HG03378 (cell line): ENCODE data around the gene DCAF6.
"Not testable (repeated sequence)": the region's sequence is repeated elsewhere in the genome, so short reads cannot be mapped to it uniquely, and the experiment has no call there.

Experiments used
- ATAC-seq: cut with Tn5 transposase; IDR thresholded peaks from one replicate; pipeline ENCODE4 v1.9.1; 2021; ENCODE audit warnings: mild to moderate bottlenecking, moderate library complexity; ENCODE audit not compliant: unreplicated experiment

DCAF6 gene

GRCh38 chr1:167936068-167936929 is at the start of gene DCAF6:
Gene DCAF6, plus strand, starts transcription at chr1:167936683. Its CDS starts 229 bp downstream, at chr1:167936912.
- peak; percentile 73 for ATAC-seq

- not testable (repeated sequence) for ATAC-seq
Observed at GRCh38 chr1:167887187-167887586, 49.3 kb upstream of the DCAF6 start.

GRCh38 chr1:167890400-167890799 is 46.1 kb upstream of the DCAF6 start:
- no peak for ATAC-seq

GRCh38 chr1:167893798-167894197 is 42.7 kb upstream of the DCAF6 start:
- ATAC-seq, result no peak

GRCh38 chr1:167898578-167899222 is 37.8 kb upstream of the DCAF6 start:
- no peak for ATAC-seq

- peak; percentile 88 for ATAC-seq
Observed at GRCh38 chr1:167899253-167899681, 37.2 kb upstream of the DCAF6 start.

- ATAC-seq, result no peak
Observed at GRCh38 chr1:167900907-167901306, 35.6 kb upstream of the DCAF6 start.

GRCh38 chr1:167904652-167905130 is 31.8 kb upstream of the DCAF6 start:
- no peak for ATAC-seq

GRCh38 chr1:167905182-167905581 is 31.3 kb upstream of the DCAF6 start:
- ATAC-seq, result no peak

- ATAC-seq, result no peak
Observed at GRCh38 chr1:167905671-167906070, 30.8 kb upstream of the DCAF6 start.

GRCh38 chr1:167909691-167910180 is 26.7 kb upstream of the DCAF6 start:
- ATAC-seq, result no peak

- no peak for ATAC-seq
Observed at GRCh38 chr1:167910530-167910929, 26.0 kb upstream of the DCAF6 start.

- no peak for ATAC-seq
Observed at GRCh38 chr1:167911413-167911812, 25.1 kb upstream of the DCAF6 start.

- no peak for ATAC-seq
Observed at GRCh38 chr1:167912294-167912693, 24.2 kb upstream of the DCAF6 start.

- no peak for ATAC-seq
Observed at GRCh38 chr1:167913895-167914496, 22.5 kb upstream of the DCAF6 start, which contains the start of gene ADCY10. Gene ADCY10, minus strand, starts transcription at chr1:167914134. Its CDS starts 8,994 bp downstream, at chr1:167905140.

- ATAC-seq, result no peak
Observed at GRCh38 chr1:167915569-167915968, 20.9 kb upstream of the DCAF6 start.

- ATAC-seq, result no peak
Observed at GRCh38 chr1:167916766-167917511, 19.5 kb upstream of the DCAF6 start.

- no peak for ATAC-seq
Observed at GRCh38 chr1:167922023-167922422, 14.5 kb upstream of the DCAF6 start.

GRCh38 chr1:167922611-167923074 is 13.8 kb upstream of the DCAF6 start:
- no peak for ATAC-seq

- ATAC-seq, result no peak
Observed at GRCh38 chr1:167923324-167924056, 13.0 kb upstream of the DCAF6 start.
